HG03025 (cell line): Measurements from ENCODE around the gene TSC22D4.
A peak's percentile ranks its signal among the peaks of the same experiment; 100 is the strongest.
"Not testable (repeated sequence)": the region's sequence is repeated elsewhere in the genome, so short reads cannot be mapped to it uniquely, and the experiment has no call there.

Experiments used
- ATAC-seq: cut with Tn5 transposase; IDR thresholded peaks from one replicate; pipeline ENCODE4 v1.9.1; 2021; ENCODE audit warnings: mild to moderate bottlenecking, moderate library complexity; ENCODE audit not compliant: unreplicated experiment, low FRiP score

Gene TSC22D4

DNA sequence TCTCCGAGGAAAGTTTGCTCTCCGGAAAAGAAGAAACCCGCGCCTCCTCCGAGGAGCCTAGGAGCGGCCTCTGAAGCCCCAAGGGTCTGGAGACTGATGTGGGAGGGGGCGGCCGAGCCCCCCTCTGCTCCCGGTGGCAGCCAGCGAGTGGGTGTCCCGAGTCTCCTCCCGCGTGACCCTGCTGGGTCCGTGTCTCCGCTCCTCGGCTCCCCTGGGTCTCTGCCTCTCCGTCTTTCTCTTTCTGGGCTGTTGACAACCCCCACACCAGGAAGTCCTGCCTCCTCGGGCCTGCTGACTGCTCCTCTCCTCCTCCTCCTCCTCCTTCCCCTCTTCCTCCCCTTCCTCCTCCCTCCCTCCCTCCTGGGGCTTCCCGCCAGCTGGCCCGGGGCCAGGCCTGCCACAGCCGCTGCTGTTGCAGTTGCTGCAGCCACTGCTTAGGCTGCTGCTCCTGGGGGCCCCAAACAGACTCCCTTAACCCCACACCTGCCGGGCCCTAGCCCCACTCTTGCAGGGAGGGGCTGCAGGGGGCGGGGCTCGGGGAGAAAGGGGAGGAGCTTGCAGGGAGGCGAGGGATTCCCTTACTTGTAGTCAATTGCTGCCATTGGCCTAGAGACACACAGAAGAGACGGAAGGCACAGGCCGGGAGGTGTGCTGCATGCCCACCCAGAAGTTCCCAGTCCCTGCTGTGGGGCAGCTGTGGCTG is at the start of gene TSC22D4:
TSC22D4 (minus strand) TSS at position 257 of the 703 bp plus-strand sequence. CDS start 1,176 bp downstream, outside the sequence.
- ATAC-seq: peak; percentile 49

DNA sequence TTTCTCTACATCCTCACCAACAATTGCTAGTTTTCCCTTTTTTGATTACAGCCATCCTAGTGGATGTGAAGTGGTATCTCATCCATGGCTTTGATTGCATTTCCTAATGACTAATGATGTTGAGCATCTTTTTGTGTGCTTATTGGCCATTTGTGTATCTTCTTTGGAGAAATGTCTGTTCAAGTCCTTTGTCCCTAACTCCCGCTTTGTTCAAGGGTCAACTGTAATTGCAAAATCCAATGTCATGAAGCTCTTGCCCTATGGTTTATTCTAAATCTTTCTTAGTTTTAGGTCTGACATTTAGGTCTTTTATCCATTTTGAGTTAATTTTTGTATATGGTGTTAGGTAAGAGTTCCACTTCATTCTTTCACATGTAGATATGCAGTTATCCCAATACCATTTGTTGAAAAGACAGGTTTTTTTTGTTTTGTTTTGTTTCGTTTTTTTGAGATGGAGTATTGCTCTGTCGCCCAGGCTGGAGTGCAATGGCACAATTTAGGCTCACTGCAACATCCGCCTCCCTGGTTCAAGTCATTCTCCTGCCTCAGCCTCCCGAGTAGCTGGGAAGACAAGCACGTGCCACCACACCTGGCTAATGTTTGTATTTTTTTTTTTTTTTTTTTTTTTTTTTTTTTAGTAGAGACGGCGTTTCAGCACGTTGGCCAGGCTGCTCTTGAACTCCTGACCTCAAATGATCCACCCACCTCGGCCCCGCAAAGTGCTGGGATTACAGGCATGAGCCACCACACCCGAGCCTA is 49.3 kb upstream of the TSC22D4 start:
- ATAC-seq: not testable (repeated sequence)

DNA sequence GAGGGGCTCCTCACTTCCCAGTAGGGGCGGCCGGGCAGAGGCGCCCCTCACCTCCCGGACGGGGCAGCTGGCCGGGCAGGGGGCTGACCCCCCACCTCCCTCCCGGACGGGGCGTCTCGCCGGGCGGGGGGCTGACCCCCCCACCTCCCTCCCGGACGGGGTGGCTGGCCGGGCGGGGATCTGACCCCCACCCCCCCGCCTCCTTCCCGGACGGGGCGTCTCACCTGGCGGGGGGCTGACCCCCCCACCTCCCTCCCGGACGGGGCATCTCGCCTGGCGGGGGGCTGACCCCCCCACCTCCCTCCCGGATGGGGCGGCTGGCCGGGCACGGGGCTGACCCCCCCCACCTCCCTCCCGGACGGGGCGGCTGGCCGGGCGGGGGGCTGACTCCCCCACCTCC is 44.2 kb upstream of the TSC22D4 start:
- ATAC-seq: not testable (repeated sequence)

DNA sequence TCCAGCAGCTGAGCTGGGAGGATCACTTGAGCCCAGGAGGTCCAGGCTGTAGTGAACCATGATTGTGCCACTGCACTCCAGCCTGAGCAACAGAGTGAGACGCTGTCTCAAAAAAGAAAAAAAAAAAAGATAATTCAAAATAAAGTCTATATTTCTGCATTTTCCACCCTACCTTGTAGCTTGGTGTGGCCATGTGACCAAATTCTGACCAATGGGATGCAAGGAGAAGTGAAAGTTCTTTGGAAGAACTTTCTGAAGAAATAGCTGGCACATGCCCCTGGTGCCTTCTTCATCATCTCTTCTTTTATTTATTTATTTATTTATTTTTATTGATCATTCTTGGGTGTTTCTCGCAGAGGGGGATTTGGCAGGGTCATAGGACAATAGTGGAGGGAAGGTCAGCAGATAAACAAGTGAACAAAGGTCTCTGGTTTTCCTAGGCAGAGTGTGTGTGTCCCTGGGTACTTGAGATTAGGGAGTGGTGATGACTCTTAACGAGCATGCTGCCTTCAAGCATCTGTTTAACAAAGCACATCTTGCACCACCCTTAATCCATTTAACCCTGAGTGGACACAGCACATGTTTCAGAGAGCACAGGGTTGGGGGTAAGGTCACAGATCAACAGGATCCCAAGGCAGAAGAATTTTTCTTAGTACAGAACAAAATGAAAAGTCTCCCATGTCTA is 43.0 kb upstream of the TSC22D4 start:
- ATAC-seq: not testable (repeated sequence)

DNA sequence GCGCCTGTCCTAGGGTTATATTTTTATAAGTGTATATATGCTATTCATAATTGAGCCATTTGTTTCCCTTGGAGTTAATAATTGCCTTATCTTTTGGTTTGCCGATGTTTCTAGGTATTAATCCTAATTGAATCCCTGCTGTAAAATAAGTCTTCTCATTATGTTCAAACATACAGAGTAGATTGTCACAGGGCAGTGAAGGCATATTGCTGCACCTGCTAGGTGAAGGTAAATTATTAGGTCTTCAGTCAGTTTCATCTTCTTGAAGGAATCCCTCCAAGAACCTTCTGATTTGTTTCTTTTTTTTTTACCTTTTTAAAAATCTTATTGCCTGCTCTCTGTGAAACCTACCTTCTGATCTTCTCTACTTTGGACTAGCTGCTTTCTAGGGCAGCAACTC is 42.1 kb upstream of the TSC22D4 start:
- no peak for ATAC-seq

DNA sequence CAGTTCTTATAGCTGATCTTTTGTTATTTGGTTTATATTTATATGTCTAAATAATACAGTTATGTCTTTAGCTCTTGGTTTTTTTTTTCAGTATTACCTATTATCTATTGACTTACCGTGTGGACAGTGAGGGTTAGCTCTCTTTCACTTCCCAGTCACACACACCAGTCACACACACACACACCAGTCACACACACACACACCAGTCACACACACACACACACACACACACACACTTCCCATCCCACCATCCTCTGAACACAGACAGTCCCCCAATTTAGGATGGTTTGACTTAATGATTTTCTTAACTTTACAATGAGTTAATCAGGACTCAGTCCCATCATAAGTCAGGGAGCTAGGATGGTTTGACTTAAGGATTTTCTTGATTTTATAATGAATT is 41.1 kb upstream of the TSC22D4 start:
- ATAC-seq: no peak

DNA sequence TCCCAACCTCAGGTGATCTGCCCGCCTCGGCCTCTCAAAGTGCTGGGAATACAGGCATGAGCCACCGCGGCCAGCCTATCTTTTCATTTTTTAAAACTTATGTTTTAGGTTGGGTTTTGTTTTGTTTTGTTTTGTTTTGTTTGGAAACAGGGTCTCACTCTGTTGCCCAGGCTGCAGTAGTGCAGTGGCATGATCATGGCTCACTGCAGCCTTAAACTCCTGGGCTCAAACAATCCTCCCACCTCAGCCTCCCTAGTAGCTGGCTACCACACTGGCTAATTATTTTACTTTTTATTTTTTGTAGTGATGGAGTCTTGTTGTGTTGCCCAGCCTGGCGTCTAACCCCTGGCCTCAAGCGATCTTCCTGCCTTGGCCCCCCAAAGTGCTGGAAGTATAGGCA is 40.6 kb upstream of the TSC22D4 start:
- ATAC-seq: no peak

DNA sequence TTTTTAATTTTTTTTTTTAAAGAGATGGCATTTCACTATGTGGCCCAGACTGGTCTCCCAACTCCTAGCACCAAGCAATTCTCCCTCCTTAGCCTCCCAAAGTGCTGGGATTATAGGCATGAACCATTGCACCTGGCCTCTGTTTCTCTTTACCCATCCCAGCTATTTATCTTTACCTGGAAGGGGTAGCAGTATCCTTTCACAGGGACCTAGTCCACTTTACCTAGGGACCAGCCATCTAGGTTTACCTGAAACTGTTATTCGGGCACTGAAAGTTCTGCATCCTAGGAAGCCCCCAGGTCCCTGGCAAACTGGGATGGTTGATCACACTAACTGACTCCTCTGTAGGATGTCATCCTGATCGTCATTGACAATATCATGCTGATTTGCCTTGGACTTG is 38.3 kb upstream of the TSC22D4 start:
- ATAC-seq: no peak

DNA sequence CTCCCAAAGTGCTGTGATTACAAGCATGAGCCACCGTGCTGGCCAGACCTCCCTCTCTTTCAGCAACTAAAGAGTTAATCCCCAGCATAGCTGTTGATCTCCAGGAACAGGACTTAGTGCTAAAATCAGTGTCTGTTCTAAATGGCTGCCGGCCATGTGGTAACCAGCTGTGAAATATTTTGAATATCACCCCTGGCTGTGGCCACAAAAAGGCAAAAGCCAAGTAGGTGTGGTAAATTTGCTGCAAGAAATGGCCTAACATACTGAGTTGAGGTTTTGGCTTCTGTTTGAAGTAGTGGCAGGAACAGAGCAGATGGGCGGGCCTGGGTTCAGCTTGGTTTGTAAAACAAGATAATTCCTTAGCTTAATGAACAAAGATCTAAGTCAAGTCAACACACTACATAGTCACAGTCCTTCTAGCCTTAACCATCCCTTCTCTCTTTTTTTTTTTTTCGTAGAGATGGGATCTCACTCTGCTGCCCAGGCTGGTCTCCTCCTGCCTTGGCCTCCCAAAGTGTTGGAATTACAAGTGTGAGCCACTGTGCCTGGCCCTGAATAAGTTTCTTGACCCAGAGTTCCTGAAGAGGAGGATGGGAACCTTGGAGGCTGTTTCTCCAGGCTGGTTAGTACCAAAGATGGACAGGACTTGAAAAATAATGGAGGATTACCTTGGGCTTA is 37.3 kb upstream of the TSC22D4 start:
- no peak for ATAC-seq

DNA sequence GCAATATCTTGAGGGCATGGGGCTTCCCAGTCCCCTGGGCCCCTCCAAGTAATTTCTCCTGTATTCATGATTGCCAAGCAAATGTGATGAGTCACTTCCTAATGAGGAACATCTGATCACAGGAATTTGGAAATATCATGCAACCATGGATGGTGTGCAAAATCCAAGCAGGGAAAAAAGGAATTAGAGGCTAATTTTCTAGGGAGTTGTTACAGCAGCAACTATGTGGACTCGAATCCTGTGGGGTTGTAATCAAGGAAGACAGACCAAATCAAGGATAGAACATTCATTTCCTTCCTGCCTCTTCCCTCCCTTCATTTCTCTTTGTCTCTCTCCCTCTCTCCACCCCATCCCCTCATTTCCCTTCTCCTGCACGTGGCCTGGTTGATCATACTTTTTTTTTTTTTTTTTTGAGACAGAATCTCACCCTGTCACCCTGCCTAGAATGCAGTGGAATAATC is 36.1 kb upstream of the TSC22D4 start:
- no peak for ATAC-seq

DNA sequence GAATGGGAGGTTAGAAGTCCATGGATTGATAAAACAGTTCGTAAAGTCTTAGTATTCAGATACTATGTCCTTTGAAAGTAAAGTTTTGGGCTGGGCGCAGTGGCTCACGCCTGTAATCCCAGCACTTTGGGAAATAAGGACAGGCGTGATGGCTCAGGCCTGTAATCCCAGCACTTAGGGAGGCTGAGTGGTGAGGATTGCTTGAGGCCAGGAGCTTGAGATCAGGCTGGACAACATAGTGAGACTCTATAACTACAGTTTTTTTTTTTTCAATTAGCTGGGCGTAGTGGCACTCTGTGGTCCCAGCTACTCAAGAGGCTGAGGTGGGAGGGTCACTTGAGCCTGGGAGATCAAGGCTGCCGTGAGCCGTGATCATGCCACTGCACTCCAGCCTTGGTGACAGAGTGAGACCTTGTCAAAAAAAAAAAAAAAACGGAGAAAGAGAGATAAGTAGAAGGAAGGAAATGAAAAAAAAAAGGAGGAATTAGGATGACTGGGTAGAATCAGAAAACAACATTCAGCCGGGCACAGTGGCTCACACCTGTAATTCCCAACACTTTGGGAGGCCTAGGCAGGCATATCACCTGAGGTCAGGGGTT is 34.3 kb upstream of the TSC22D4 start:
- no peak for ATAC-seq

DNA sequence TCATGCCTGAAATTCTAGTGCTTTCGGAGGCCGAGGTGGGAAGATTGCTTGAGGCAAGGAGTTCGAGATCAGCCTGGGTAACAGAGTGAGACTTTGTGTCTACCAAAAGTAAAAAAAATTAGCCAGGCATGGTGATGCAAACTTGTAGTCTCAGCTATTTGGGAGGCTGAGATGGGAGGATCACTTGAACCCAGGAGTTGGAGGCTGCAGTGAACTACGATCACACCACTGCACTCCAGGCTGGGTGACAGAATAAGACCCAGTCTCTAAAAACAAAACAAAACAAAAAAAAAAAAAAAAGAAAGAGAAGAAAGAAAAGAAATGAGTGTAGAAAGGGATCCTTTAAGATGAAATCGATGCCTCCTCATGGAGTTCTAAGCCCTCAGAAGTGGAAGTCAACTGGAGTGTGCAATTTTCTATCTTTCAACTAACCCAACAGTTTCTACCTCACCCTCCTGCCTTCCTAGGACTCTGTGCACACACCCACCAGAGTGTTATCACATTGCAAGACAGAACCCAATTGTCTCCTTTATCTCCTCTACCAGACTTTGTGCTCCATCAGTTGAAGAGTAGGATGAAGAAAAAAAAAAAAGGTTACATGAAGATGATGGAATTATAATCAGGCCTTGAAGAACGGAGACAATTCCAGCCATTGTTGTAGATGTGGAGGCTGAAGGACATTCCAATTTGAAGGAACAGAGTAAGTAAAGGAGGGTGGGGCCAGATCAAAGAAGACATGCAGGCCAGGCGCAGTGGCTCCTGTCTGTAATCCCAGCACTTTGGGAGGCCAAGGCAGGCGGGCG is 31.6 kb upstream of the TSC22D4 start:
- ATAC-seq: no peak

DNA sequence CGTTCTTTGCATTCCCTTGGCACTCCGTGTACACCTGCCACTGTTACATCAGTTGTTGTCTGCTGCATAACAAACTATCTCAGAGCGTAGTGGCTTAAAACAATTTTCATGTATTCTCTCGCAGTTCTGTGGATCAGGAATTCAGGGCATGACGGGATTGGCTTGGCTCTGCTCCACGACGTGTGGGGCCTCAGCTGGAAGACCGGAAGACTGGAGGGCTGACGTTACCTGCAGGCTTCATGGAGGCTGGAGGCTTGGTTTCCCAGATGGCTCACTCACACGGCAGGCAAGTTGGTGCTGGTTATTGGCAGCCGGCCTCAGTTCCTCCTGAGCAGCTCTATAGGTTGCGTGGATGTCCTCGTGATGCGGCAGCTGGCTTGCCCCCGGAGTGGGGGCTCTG is 30.2 kb upstream of the TSC22D4 start:
- ATAC-seq: no peak

DNA sequence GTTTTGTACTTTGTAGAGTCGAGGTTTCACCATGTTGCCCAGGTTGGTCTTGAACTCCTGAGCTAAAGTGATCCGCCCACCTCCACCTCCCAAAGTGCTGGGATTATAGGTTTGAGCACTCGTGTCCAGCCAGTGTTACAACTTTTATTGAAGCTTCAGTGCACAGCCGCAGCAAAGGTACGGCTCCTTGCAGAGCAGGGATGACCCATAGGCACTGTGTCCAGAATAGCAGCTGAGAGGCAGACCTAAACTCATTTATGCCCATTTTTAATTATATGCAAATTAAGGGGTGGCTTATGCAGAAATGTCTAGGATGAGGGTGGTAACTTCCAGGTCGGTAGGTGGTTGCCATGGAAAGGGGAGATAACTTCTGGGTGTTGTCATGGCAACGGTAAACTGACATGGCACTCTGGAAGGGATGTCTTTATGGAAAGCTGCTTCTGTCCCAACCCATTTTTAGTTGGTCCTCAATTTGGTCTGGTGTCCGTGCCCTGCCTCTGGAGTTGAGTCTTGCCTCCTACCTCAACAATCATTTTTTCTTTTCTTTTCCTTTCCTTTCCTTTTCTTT is 27.4 kb upstream of the TSC22D4 start:
- no peak for ATAC-seq

DNA sequence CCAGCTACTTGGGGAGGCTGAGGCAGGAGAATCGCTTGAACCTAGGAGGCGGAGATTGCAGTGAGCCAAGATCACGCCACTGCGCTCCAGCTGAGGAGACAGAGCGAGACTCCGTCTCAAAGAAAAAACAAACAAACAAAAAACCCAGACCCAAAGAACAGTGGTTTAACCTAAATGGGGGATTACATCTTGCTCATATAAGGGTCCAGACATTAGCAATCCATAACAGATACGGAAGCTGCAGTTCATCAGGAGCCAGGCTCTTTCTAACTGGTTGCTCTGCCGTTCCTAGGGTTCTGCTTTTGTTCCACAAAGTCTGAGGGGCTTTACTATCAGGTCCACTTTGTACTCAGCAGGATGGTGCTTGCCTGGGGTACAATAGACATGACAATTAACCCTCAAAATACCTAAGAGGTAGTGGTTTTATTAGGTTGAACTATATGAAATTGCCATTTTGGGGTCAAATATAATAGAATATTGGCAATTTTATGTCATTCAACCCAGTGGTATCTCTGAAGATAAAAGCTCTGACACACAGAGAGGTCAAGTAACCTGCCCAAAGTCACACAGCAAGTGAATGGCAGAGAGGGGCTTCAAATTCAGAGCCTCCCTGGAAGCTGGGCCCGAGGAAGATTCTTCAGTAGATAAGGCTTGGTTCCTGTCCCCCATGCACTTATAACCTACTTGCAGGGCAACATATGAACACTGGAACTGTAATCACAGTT is 26.0 kb upstream of the TSC22D4 start:
- ATAC-seq: no peak

DNA sequence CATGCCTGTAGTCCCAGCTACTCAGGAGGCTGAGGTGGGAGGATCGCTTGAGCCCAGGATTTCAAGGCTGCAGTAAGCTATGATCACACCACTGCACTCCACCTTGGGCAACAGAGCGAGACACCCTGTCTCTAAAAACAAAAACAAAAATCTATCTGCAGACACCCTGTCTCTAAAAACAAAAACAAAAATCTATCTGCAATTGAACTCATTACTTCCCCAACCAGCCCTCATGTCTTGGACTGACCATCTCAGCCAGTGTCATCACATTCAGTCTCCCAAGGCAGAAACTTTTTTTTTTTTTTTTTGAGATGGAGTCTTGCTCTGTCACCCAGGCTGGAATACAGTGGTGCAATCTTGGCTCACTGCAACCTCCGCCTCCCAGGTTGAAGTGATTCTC is 25.0 kb upstream of the TSC22D4 start:
- not testable (repeated sequence) for ATAC-seq

DNA sequence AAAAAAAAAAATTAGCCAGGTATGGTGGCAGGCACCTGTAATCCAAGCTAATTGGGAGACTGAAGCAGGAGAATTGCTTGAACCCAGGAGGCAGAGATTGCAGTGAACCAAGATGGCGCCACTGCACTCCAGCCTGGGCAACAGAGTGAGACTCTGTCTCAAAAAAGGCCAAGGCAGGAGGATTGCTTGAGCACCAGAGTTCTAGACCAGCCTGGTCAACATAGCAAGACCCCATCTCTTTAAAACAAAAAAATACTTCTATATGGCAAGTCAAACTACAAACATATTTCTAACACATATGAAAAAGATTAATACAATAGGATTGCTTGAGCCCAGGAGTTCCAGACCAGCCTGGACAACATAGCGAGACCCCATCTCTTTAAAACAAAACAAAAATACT is 21.7 kb upstream of the TSC22D4 start:
- not testable (repeated sequence) for ATAC-seq

DNA sequence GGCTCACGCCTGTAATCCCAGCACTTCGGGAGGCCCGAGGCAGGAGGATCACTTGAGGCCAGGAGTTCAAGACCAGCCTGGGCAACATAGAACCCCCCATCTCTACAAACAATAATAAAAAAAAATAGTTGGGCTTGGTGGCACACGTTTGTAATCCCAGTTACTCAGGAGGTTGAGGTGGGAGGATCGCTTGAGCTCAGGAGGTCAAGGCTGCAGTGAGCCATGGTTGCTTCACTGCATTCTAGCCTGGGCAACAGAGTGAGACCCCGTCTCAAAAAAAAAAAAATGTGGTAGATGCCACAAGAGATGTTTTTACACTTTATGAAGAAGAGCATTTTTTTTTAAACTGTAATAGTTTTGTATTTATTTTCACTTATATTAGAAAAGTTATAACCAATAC is 17.5 kb upstream of the TSC22D4 start:
- no peak for ATAC-seq
